H1 (cell line): Measurements from ENCODE around the gene MPIG6B. TPM values are rescaled to one million over a fixed set of nuclear protein-coding genes. Genes with fewer than 3 reads are reported as not detected.

Experiments used
- polyA plus RNA-seq, 7 experiments: library from polyadenylated mRNA; depleted of rRNA in 3 of 7; stranded (reverse) in 5 of 7; unstranded in 2 of 7; fragments of >200 nt in 5 of 7; fragments of 200-250 nt in 2 of 7; gene quantifications; 1 replicate in 5 of 7; 2 replicates in 1 of 7; 4 replicates in 1 of 7; pipeline versions ENCODE4 v1.2.1 to v1.2.3, GENCODE V29; 2011 to 2013; ENCODE audit warnings: missing spikeins in 2 of 7, mixed read lengths in 2 of 7
- total RNA-seq: library from RNA; stranded (reverse); fragmentation: NEBNext Ultra II Directional; extraction: Animal tissue kit (Norgen Biotek cat#: 25700); gene quantifications from 2 replicates; pipeline ENCODE4 v1.2.1, GENCODE V29; 2021
- TF ChIP-seq, protein P1 (sequence below): fragments of 300-600 bp; sonication (generic); IDR thresholded peaks from 2 replicates; pipeline ENCODE4 v1.7.1; 2012; ENCODE audit warnings: low read length, moderate library complexity, mild to moderate bottlenecking, inconsistent platforms; ENCODE audit not compliant: insufficient replicate concordance
- TF ChIP-seq, protein P2 (sequence below), 3 experiments: IDR thresholded peaks; 1 replicate in 2 of 3; 2 replicates in 1 of 3; pipeline versions ENCODE4 v1.5.1 to v1.6.1; 2011; ENCODE audit warnings: low read length in 3 of 3, mild to moderate bottlenecking in 3 of 3, inconsistent platforms in 2 of 3, low read depth in 1 of 3, moderate library complexity in 1 of 3; ENCODE audit not compliant: insufficient read depth in 1 of 3; ENCODE audit errors: control extremely low read depth in 1 of 3

Gene MPIG6B
- total and polyA plus RNA-seq, 2 of the 8 experiments (the other 6 are each of a cell fraction or from before 2014, with no cell fraction given), result 0.18 TPM; not detected in 1

GRCh38 chr6:31702405-31702818, 20.8 kb upstream of the MPIG6B start (continued):
- TF ChIP-seq, protein P1, sequence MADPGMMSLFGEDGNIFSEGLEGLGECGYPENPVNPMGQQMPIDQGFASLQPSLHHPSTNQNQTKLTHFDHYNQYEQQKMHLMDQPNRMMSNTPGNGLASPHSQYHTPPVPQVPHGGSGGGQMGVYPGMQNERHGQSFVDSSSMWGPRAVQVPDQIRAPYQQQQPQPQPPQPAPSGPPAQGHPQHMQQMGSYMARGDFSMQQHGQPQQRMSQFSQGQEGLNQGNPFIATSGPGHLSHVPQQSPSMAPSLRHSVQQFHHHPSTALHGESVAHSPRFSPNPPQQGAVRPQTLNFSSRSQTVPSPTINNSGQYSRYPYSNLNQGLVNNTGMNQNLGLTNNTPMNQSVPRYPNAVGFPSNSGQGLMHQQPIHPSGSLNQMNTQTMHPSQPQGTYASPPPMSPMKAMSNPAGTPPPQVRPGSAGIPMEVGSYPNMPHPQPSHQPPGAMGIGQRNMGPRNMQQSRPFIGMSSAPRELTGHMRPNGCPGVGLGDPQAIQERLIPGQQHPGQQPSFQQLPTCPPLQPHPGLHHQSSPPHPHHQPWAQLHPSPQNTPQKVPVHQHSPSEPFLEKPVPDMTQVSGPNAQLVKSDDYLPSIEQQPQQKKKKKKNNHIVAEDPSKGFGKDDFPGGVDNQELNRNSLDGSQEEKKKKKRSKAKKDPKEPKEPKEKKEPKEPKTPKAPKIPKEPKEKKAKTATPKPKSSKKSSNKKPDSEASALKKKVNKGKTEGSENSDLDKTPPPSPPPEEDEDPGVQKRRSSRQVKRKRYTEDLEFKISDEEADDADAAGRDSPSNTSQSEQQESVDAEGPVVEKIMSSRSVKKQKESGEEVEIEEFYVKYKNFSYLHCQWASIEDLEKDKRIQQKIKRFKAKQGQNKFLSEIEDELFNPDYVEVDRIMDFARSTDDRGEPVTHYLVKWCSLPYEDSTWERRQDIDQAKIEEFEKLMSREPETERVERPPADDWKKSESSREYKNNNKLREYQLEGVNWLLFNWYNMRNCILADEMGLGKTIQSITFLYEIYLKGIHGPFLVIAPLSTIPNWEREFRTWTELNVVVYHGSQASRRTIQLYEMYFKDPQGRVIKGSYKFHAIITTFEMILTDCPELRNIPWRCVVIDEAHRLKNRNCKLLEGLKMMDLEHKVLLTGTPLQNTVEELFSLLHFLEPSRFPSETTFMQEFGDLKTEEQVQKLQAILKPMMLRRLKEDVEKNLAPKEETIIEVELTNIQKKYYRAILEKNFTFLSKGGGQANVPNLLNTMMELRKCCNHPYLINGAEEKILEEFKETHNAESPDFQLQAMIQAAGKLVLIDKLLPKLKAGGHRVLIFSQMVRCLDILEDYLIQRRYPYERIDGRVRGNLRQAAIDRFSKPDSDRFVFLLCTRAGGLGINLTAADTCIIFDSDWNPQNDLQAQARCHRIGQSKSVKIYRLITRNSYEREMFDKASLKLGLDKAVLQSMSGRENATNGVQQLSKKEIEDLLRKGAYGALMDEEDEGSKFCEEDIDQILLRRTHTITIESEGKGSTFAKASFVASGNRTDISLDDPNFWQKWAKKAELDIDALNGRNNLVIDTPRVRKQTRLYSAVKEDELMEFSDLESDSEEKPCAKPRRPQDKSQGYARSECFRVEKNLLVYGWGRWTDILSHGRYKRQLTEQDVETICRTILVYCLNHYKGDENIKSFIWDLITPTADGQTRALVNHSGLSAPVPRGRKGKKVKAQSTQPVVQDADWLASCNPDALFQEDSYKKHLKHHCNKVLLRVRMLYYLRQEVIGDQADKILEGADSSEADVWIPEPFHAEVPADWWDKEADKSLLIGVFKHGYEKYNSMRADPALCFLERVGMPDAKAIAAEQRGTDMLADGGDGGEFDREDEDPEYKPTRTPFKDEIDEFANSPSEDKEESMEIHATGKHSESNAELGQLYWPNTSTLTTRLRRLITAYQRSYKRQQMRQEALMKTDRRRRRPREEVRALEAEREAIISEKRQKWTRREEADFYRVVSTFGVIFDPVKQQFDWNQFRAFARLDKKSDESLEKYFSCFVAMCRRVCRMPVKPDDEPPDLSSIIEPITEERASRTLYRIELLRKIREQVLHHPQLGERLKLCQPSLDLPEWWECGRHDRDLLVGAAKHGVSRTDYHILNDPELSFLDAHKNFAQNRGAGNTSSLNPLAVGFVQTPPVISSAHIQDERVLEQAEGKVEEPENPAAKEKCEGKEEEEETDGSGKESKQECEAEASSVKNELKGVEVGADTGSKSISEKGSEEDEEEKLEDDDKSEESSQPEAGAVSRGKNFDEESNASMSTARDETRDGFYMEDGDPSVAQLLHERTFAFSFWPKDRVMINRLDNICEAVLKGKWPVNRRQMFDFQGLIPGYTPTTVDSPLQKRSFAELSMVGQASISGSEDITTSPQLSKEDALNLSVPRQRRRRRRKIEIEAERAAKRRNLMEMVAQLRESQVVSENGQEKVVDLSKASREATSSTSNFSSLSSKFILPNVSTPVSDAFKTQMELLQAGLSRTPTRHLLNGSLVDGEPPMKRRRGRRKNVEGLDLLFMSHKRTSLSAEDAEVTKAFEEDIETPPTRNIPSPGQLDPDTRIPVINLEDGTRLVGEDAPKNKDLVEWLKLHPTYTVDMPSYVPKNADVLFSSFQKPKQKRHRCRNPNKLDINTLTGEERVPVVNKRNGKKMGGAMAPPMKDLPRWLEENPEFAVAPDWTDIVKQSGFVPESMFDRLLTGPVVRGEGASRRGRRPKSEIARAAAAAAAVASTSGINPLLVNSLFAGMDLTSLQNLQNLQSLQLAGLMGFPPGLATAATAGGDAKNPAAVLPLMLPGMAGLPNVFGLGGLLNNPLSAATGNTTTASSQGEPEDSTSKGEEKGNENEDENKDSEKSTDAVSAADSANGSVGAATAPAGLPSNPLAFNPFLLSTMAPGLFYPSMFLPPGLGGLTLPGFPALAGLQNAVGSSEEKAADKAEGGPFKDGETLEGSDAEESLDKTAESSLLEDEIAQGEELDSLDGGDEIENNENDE, result no peak
- TF ChIP-seq, protein P2, sequence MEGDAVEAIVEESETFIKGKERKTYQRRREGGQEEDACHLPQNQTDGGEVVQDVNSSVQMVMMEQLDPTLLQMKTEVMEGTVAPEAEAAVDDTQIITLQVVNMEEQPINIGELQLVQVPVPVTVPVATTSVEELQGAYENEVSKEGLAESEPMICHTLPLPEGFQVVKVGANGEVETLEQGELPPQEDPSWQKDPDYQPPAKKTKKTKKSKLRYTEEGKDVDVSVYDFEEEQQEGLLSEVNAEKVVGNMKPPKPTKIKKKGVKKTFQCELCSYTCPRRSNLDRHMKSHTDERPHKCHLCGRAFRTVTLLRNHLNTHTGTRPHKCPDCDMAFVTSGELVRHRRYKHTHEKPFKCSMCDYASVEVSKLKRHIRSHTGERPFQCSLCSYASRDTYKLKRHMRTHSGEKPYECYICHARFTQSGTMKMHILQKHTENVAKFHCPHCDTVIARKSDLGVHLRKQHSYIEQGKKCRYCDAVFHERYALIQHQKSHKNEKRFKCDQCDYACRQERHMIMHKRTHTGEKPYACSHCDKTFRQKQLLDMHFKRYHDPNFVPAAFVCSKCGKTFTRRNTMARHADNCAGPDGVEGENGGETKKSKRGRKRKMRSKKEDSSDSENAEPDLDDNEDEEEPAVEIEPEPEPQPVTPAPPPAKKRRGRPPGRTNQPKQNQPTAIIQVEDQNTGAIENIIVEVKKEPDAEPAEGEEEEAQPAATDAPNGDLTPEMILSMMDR (IDR thresholded peaks at IDR 0.05; ENCODE audit: control extremely low read depth in 1 of 3, insufficient read depth in 1 of 3, low read depth in 1 of 3, low read length in 3 of 3), result no peak
